H1 (cell line): Measurements from ENCODE around the gene CLEC16A. TPM values are rescaled to one million over a fixed set of nuclear protein-coding genes. Genes with fewer than 3 reads are reported as not detected.

Experiments used
- CTCF ChIA-PET: fragments of 300-600 bp; sonication (Branson Sonifier 250); formaldehyde crosslinking; loops from one replicate; lab custom pipeline; 2021; ENCODE audit not compliant: partially characterized antibody; lab: Charles Lee
- POLR2A ChIA-PET: fragments of 300-600 bp; sonication (Branson Sonifier 250); formaldehyde crosslinking; loops from one replicate; lab custom pipeline; 2021; ENCODE audit warnings: inconsistent platforms; ENCODE audit not compliant: partially characterized antibody; lab: Charles Lee
- DNase-seq, 2 experiments: peaks; one replicate each; pipeline versions ENCODE4 v3.0.0 to v3.0.0-alpha.2; 2010 to 2022; ENCODE audit warnings: low spot score in 2 of 2, low read depth in 1 of 2, mixed read lengths in 1 of 2
- FAIRE-seq: peaks from 2 replicates; lab custom pipeline; 2011; peaks lifted over from hg19 to GRCh38; lab: Jason Lieb, UNC
- H2AFZ ChIP-seq: 2 replicates; pipeline ENCODE4 v1.8.1; 2012; ENCODE audit warnings: low read length, inconsistent platforms
- H2AK5ac ChIP-seq: 2 replicates; pipeline ENCODE4 v1.6.1; 2013; ENCODE audit warnings: low read depth, low read length
- H2BK120ac ChIP-seq: replicated peaks from 2 replicates; pipeline ENCODE3; 2013; ENCODE audit warnings: low read depth, low read length, inconsistent platforms
- H2BK12ac ChIP-seq: 2 replicates; pipeline ENCODE4 v1.6.1; 2013; ENCODE audit warnings: low read depth, low read length
- H2BK15ac ChIP-seq: 2 replicates; pipeline ENCODE4 v1.6.1; 2013; ENCODE audit warnings: low read length
- H2BK20ac ChIP-seq: 2 replicates; pipeline ENCODE4 v1.6.1; 2013; ENCODE audit warnings: low read length
- H2BK5ac ChIP-seq: 2 replicates; pipeline ENCODE4 v1.6.1; 2013; ENCODE audit warnings: low read depth, low read length
- H3K14ac ChIP-seq: 2 replicates; pipeline ENCODE4 v1.6.1; 2013; ENCODE audit warnings: inconsistent platforms; ENCODE audit not compliant: insufficient read length
- H3K18ac ChIP-seq: 2 replicates; pipeline ENCODE4 v1.6.1; 2013; ENCODE audit warnings: low read length; ENCODE audit errors: extremely low read depth
- H3K23ac ChIP-seq: 2 replicates; pipeline ENCODE4 v1.6.1; 2013; ENCODE audit warnings: inconsistent platforms; ENCODE audit not compliant: insufficient read length
- H3K23me2 ChIP-seq: 2 replicates; pipeline ENCODE4 v1.6.1; 2013; ENCODE audit warnings: low read depth, low read length
- H3K27ac ChIP-seq: 2 replicates; pipeline ENCODE4 v1.6.1; 2011; ENCODE audit warnings: low read depth, low read length, inconsistent platforms
- H3K27me3 ChIP-seq, 4 experiments: replicated peaks in 1 of 4; 1 replicate in 1 of 4; 2 replicates in 3 of 4; pipeline versions ENCODE4 v1.6.1 to v1.8.1; 2011 to 2013; ENCODE audit warnings: low read length in 3 of 4, mild to moderate bottlenecking in 3 of 4, inconsistent platforms in 2 of 4, mixed read lengths in 2 of 4, moderate library complexity in 1 of 4; ENCODE audit not compliant: control insufficient read depth in 3 of 4, insufficient read depth in 3 of 4; ENCODE audit errors: extremely low read depth in 1 of 4
- H3K36me3 ChIP-seq, 4 experiments: 2 replicates each; pipeline versions ENCODE4 v1.6.1 to v1.8.1; 2011 to 2013; ENCODE audit warnings: mild to moderate bottlenecking in 4 of 4, low read length in 3 of 4, moderate library complexity in 2 of 4, control low read depth in 1 of 4, inconsistent platforms in 1 of 4; ENCODE audit not compliant: insufficient read depth in 4 of 4, control insufficient read depth in 2 of 4
- H3K4ac ChIP-seq: replicated peaks from 2 replicates; pipeline ENCODE3; 2013; ENCODE audit warnings: low read length, low read depth, mixed read lengths, inconsistent platforms; ENCODE audit not compliant: insufficient read length
- H3K4me1 ChIP-seq, 4 experiments: replicated peaks in 1 of 4; 1 replicate in 1 of 4; 2 replicates in 3 of 4; pipeline versions ENCODE4 v1.6.1 to v1.8.1; 2011 to 2013; ENCODE audit warnings: low read length in 3 of 4, inconsistent platforms in 2 of 4, mixed read lengths in 1 of 4; ENCODE audit not compliant: insufficient read depth in 4 of 4, control insufficient read depth in 3 of 4
- H3K4me2 ChIP-seq, 2 experiments: 2 replicates each; pipeline versions ENCODE4 v1.6.1 to v1.8.1; 2011 to 2013; ENCODE audit warnings: low read depth in 2 of 2, low read length in 2 of 2, control low read depth in 1 of 2, inconsistent platforms in 1 of 2, mild to moderate bottlenecking in 1 of 2; ENCODE audit not compliant: insufficient read depth in 1 of 2
- H3K4me3 ChIP-seq, 4 experiments: fragments of 200-600, 300-600 bp in 1 of 4; sonication (generic), shearing (Covaris generic), sonication (Bioruptor Twin) in 1 of 4; 2 replicates each; pipeline versions ENCODE4 v1.5.1 to v1.8.1; 2011 to 2016; ENCODE audit warnings: low read length in 4 of 4, low read depth in 3 of 4, control low read depth in 2 of 4, inconsistent platforms in 2 of 4, mild to moderate bottlenecking in 2 of 4, mixed read lengths in 1 of 4, moderate library complexity in 1 of 4; ENCODE audit not compliant: insufficient read depth in 2 of 4; ENCODE audit errors: extremely low read depth in 1 of 4
- H3K56ac ChIP-seq: replicated peaks from 2 replicates; pipeline ENCODE3; 2013; ENCODE audit warnings: low read depth, mild to moderate bottlenecking, mixed read lengths, low read length, inconsistent platforms; ENCODE audit not compliant: insufficient read length
- H3K79me1 ChIP-seq: 2 replicates; pipeline ENCODE4 v1.6.1; 2013; ENCODE audit warnings: low read depth, low read length, control low read depth
- H3K79me2 ChIP-seq, 2 experiments: 2 replicates each; pipeline versions ENCODE4 v1.6.1 to v1.8.1; 2012 to 2013; ENCODE audit warnings: low read length in 2 of 2, mild to moderate bottlenecking in 2 of 2, inconsistent platforms in 1 of 2; ENCODE audit not compliant: insufficient read depth in 2 of 2, control insufficient read depth in 1 of 2
- H3K9ac ChIP-seq, 4 experiments: replicated peaks in 1 of 4; 1 replicate in 1 of 4; 2 replicates in 3 of 4; pipeline versions ENCODE4 v1.6.1 to v1.8.1; 2011 to 2013; ENCODE audit warnings: low read depth in 3 of 4, low read length in 3 of 4, control low read depth in 2 of 4, mild to moderate bottlenecking in 2 of 4, moderate library complexity in 2 of 4, inconsistent platforms in 1 of 4; ENCODE audit errors: extremely low read depth in 1 of 4
- H3K9me3 ChIP-seq, 2 experiments: 2 replicates each; pipeline versions ENCODE4 v1.6.1 to v1.8.1; 2012 to 2013; ENCODE audit warnings: mild to moderate bottlenecking in 2 of 2, moderate library complexity in 2 of 2, control low read depth in 1 of 2, inconsistent platforms in 1 of 2, low read depth in 1 of 2, low read length in 1 of 2, mixed read lengths in 1 of 2; ENCODE audit not compliant: insufficient read depth in 2 of 2
- H4K20me1 ChIP-seq, 2 experiments: replicated peaks in 1 of 2; 2 replicates each; pipeline versions ENCODE3 to v1.8.1; 2011 to 2013; ENCODE audit warnings: inconsistent platforms in 2 of 2, low read length in 2 of 2, mild to moderate bottlenecking in 1 of 2; ENCODE audit not compliant: insufficient read depth in 2 of 2, control insufficient read depth in 1 of 2
- H4K5ac ChIP-seq: 2 replicates; pipeline ENCODE4 v1.6.1; 2013; ENCODE audit warnings: low read length, low read depth, mixed read lengths, inconsistent platforms; ENCODE audit not compliant: insufficient read length
- H4K8ac ChIP-seq: 2 replicates; pipeline ENCODE4 v1.8.0; 2013; ENCODE audit warnings: mild to moderate bottlenecking, moderate library complexity, low read length, inconsistent platforms; ENCODE audit not compliant: insufficient read depth; ENCODE audit errors: extremely low read depth
- H4K91ac ChIP-seq: replicated peaks from 2 replicates; pipeline ENCODE3; 2013; ENCODE audit warnings: low read length, mixed read lengths, inconsistent platforms; ENCODE audit not compliant: insufficient read length
- BRCA1 ChIP-seq: IDR thresholded peaks from 2 replicates; pipeline ENCODE4 v1.6.1; 2012; ENCODE audit warnings: low read depth, low read length, improper control_type of control experiment
- CBX5 ChIP-seq: fragments of 300-800, 300-1000 bp; sonication (generic); IDR thresholded peaks from 2 replicates; pipeline ENCODE4 v1.7.1; 2016; ENCODE audit warnings: antibody characterized with exemption, low read length, low read depth
- CHD1 ChIP-seq: IDR thresholded peaks from 2 replicates; pipeline ENCODE4 v1.6.1; 2012; ENCODE audit warnings: low read depth, low read length, improper control_type of control experiment
- CHD2 ChIP-seq: IDR thresholded peaks from 2 replicates; pipeline ENCODE4 v1.6.1; 2012; ENCODE audit warnings: low read length, improper control_type of control experiment
- GTF2F1 ChIP-seq: IDR thresholded peaks from 2 replicates; pipeline ENCODE4 v1.6.1; 2012; ENCODE audit warnings: low read depth, low read length, improper control_type of control experiment, borderline replicate concordance
- RBBP5 ChIP-seq: IDR thresholded peaks from 2 replicates; pipeline ENCODE4 v1.7.1; 2012; ENCODE audit warnings: low read depth, mild to moderate bottlenecking, inconsistent platforms, low read length, moderate library complexity, borderline replicate concordance
- RXRA ChIP-seq: IDR thresholded peaks from 2 replicates; pipeline ENCODE4 v1.6.1; 2011; ENCODE audit warnings: low read depth, mild to moderate bottlenecking, low read length, moderate library complexity; ENCODE audit not compliant: insufficient read depth
- SIX5 ChIP-seq: IDR thresholded peaks from 2 replicates; pipeline ENCODE4 v1.6.1; 2011; ENCODE audit warnings: mild to moderate bottlenecking, low read depth, low read length
- SP1 ChIP-seq: IDR thresholded peaks from 2 replicates; pipeline ENCODE4 v1.6.1; 2011; ENCODE audit warnings: low read depth, low read length
- SP4 ChIP-seq: IDR thresholded peaks from 2 replicates; pipeline ENCODE4 v1.6.1; 2012; ENCODE audit warnings: low read length, inconsistent platforms
- TAF7 ChIP-seq: optimal IDR thresholded peaks from 2 replicates; pipeline ENCODE3; 2011; ENCODE audit warnings: low read depth, mild to moderate bottlenecking, inconsistent platforms, low read length, moderate library complexity, borderline replicate concordance
- WGBS, 2 experiments: shearing (Covaris generic) in 1 of 2; methylation state at CpG; one replicate each; pipeline versions ENCODE4 v1.1.6 to v1.1.7; 2013 to 2015; ENCODE audit warnings: low lambda C conversion rate in 2 of 2, mixed read lengths in 2 of 2, inconsistent platforms in 1 of 2, low coverage in 1 of 2, missing lambda C conversion rate in 1 of 2; ENCODE audit not compliant: insufficient replicate concordance in 2 of 2, insufficient coverage in 1 of 2, insufficient read length in 1 of 2; ENCODE audit errors: extremely low coverage in 1 of 2, missing lambda C conversion rate in 1 of 2; 5-methylcytosine and 5-hydroxymethylcytosine counted together
- polyA plus RNA-seq, 7 experiments: library from polyadenylated mRNA; depleted of rRNA in 3 of 7; stranded (reverse) in 5 of 7; unstranded in 2 of 7; fragments of >200 nt in 5 of 7; fragments of 200-250 nt in 2 of 7; gene quantifications; 1 replicate in 5 of 7; 2 replicates in 1 of 7; 4 replicates in 1 of 7; pipeline versions ENCODE4 v1.2.1 to v1.2.3, GENCODE V29; 2011 to 2013; ENCODE audit warnings: missing spikeins in 2 of 7, mixed read lengths in 2 of 7
- total RNA-seq: library from RNA; stranded (reverse); fragmentation: NEBNext Ultra II Directional; extraction: Animal tissue kit (Norgen Biotek cat#: 25700); gene quantifications from 2 replicates; pipeline ENCODE4 v1.2.1, GENCODE V29; 2021
- TF ChIP-seq, protein P1 (sequence below): IDR thresholded peaks from 2 replicates; pipeline ENCODE4 v1.6.1; 2012; ENCODE audit warnings: low read length, inconsistent platforms
- TF ChIP-seq, protein P2 (sequence below): IDR thresholded peaks from 2 replicates; pipeline ENCODE4 v1.6.1; 2012; ENCODE audit warnings: inconsistent platforms

Gene CLEC16A
- total and polyA plus RNA-seq, 2 of the 8 experiments (the other 6 are each of a cell fraction or from before 2014, with no cell fraction given): 7.6 to 19.3 TPM

DNA sequence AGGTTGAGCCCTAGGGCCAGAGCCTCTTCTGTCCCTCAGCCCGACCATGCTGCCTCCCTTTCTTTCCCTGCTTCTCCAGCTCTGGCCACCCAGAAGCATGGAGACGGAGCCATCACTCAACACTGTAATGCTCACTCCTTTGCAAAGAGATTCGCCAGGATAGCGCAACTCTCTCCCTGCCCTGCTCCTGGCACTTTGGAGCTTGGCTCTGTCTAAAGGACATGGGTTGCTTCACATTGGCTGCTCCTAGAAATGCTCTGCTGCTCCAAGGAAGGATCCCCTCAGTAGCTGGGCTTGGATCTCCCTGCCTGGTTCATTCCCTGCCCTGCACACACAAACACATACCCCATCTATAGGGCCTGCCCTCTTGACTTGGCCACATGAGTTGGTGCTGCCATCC, 76.0 kb downstream of the CLEC16A start:
- DNase-seq (no peak), FAIRE-seq (no peak)
- no peak overlapping the region for H4K8ac ChIP-seq
- no peaks in the 10 kb centered on the region for H3K27me3 ChIP-seq
- WGBS, 2 experiments: 100% methylated on average over 4 of the region's 4 CpGs; no CpG with 5 or more reads in 1 of the 2 experiments
- H3K14ac ChIP-seq: no peak overlapping the region
- no peaks in the 10 kb centered on the region; a peak in 1 of 8 replicates for H3K36me3 ChIP-seq
- H3K4ac ChIP-seq: no peak overlapping the region
- no peak overlapping the region for H4K5ac ChIP-seq
- no peak overlapping the region for H3K23ac ChIP-seq
- ChIA-PET CTCF (interaction anchor here (1.5 to 2.6 kb wide), 4 partner anchors 31 to 165 kb away, joined by 3 to 9 read pairs (median 4); no protein-coding TSS in a partner anchor), POLR2A (interaction anchor here (1.1 to 1.2 kb wide), 2 partner anchors 80 to 369 kb away, joined by 3 to 4 read pairs; no protein-coding TSS in a partner anchor)
- no peak overlapping the region for H3K4me3 ChIP-seq
- H2AK5ac ChIP-seq: no peak overlapping the region
- no peaks in the 10 kb centered on the region for H3K79me2 ChIP-seq
- H3K4me2 ChIP-seq: no peak overlapping the region
- no peaks in the 10 kb centered on the region for H3K9me3 ChIP-seq
- H2BK15ac ChIP-seq: no peak overlapping the region
- no peak overlapping the region for H2BK120ac ChIP-seq
- no peak overlapping the region for H2AFZ ChIP-seq
- no peaks in the 10 kb centered on the region for H3K23me2 ChIP-seq
- no peak overlapping the region for H4K91ac ChIP-seq
- H3K18ac ChIP-seq: no peak overlapping the region
- no peaks in the 10 kb centered on the region; the same call in 1 of the 2 replicates for H3K79me1 ChIP-seq
- no peak overlapping the region for H2BK20ac ChIP-seq
- H3K27ac ChIP-seq: no peak overlapping the region
- H2BK12ac ChIP-seq: no peak overlapping the region
- no peak overlapping the region for H3K56ac ChIP-seq
- H3K4me1 ChIP-seq: peaks cover 0 to 2% (median 0%) of the 10 kb centered on the region in 4 experiments; a peak in 1 of 7 replicates
- no peaks in the 10 kb centered on the region for H4K20me1 ChIP-seq
- no peak overlapping the region for H3K9ac ChIP-seq
- H2BK5ac ChIP-seq: no peak overlapping the region
- TF ChIP-seq SP4 (no peak), BRCA1 (no peak), CHD2 (no peak), RBBP5 (no peak), CBX5 (no peak), CHD1 (no peak), TAF7 (no peak), GTF2F1 (no peak), SIX5 (no peak), SP1 (no peak), RXRA (no peak)
- TF ChIP-seq, protein P1, sequence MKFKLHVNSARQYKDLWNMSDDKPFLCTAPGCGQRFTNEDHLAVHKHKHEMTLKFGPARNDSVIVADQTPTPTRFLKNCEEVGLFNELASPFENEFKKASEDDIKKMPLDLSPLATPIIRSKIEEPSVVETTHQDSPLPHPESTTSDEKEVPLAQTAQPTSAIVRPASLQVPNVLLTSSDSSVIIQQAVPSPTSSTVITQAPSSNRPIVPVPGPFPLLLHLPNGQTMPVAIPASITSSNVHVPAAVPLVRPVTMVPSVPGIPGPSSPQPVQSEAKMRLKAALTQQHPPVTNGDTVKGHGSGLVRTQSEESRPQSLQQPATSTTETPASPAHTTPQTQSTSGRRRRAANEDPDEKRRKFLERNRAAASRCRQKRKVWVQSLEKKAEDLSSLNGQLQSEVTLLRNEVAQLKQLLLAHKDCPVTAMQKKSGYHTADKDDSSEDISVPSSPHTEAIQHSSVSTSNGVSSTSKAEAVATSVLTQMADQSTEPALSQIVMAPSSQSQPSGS: no peak
- TF ChIP-seq, protein P2, sequence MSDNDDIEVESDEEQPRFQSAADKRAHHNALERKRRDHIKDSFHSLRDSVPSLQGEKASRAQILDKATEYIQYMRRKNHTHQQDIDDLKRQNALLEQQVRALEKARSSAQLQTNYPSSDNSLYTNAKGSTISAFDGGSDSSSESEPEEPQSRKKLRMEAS: no peak
